Skeletal muscle cell (primary cell): Measurements from ENCODE around the gene NEU1.
"Not testable (repeated sequence)": the region's sequence is repeated elsewhere in the genome, so short reads cannot be mapped to it uniquely, and the experiment has no call there.

Experiments used
- DNase-seq: peaks from one replicate; pipeline ENCODE4 v3.0.0-alpha.2; 2010; ENCODE audit warnings: low read depth
- H3K4me3 ChIP-seq: 2 replicates; pipeline ENCODE4 v1.5.1; 2011; ENCODE audit warnings: low read depth, mild to moderate bottlenecking, control low read depth, low read length, moderate library complexity

The NEU1 gene

DNA sequence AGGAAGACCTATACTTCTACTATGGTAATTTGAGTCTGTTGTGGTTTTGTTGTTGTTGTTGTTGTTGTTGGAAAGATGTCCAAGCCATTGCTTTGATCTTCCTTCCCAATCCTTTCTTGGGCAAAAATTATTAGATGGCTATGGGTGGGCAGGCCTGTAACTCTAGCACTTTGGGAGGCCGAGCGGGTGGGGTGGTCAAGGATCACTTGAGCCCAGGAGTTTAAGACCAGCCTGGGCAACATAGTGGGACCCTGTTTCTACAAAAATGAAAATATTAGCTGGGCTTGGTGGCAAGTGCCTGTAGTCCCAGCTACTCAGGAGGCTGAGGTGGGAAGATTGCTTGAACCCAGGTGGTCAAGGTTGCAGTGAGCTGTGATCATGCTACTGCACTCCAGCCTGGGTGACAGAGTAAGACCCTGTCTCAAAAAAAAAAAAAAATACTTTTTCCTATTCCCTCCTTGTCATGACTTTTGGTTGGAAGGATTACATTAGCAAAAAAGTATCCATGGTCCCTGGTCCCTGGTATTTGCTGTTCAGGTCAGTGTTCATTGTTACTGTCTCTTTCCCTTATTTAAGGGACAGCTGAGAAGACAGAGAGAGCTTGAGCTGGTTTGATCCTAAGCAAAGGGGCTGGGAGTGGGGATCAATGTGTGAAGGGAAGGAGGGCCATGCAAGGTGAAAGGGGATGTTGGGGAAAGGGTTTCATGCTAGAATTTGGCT lies 11.7 kb downstream of the NEU1 start:
- no peak for DNase-seq

DNA sequence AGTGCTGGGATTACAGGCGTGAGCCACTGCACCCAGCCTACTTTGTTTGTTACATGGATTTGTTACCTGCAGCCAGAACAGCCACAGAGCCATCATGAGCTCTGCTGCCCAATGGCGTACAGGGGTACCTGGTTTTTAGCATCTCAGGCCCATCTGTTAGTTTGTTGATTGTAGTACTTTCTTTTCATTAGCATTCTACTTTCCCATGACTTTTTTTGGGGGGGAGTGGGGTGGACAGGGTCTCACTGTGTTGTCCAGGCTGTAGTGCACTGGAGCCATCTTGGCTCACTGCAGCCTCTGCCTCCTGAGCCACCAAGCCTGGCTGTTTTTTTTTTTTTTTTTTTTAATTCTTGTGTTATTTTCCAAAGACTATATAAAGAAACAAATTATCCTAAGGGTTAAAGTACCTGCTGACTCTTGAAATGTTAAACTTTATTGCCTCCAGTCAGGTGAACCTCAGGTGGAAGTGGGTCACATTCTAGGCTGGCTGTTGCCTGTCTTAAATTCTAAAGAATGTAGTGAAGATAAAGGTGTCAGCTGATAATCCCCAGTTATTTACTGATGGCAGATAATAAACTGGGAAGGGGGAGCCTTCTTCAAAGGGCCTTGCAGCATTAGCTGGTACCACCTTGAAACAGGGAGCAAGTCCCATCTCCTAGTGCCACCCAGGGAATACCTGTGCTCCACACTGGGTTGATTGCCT lies 15.2 kb downstream of the NEU1 start:
- H3K4me3 ChIP-seq: no peak overlapping the region
- DNase-seq: no peak

More for the DNA sequence above, 11.7 kb downstream of the NEU1 start:
- no peak overlapping the region for H3K4me3 ChIP-seq

DNA sequence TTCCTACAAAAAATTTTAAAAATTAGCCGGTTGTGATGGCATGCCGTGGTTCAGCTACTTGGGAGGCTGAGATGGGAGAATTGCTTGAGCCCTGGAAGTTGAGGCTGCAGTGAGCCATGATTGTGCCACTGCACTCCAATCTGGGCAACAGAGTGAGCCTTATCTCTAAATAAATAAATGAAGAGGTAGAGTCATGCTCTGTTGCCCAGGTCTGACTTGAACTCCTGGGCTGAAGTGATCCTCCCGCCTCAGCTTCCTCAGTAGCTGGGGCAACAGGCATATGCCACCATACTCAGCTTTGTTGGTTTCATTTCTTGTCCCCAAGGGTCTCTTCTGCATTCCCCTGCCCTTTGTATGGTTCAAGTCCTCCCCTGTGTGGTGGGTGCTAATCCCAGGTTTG lies 18.1 kb downstream of the NEU1 start:
- no peak overlapping the region for H3K4me3 ChIP-seq
- no peak for DNase-seq

DNA sequence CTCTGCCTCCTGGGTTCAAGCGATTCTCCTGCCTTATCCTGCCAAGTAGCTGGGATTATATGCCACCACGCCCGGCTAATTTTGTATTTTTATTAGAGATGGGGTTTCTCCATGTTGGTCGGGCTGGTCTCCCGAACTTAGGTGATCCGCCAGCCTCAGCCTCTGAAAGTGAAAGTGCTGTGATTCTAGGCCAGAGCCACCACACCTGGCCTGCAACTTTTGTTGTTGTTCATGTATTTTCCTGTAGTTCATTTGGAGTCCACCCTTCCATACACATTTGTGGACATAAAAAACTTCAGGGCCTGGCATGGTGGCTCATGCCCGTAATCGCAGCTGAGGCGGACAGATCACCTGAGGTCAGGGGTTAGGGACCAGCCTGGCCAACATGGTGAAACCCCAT lies 20.6 kb downstream of the NEU1 start:
- DNase-seq: no peak
- no peak overlapping the region for H3K4me3 ChIP-seq

DNA sequence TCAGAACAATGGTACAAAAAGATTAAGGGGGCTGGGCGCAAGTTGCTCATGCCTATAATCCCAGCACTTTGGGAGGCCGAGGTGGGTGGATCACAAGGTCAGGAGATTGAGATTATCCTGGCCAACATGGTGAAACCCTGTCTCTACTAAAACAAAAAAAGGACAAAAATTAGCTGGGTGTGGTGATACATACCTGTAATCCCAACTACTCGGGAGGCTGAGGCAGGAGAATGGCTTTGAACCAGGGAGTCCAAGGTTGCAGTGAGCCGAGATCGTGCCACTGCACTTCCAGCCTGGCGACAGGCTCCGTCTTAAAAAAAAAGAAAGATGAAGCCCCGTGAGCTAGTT lies 22.9 kb downstream of the NEU1 start:
- not testable (repeated sequence) for H3K4me3 ChIP-seq, DNase-seq

DNA sequence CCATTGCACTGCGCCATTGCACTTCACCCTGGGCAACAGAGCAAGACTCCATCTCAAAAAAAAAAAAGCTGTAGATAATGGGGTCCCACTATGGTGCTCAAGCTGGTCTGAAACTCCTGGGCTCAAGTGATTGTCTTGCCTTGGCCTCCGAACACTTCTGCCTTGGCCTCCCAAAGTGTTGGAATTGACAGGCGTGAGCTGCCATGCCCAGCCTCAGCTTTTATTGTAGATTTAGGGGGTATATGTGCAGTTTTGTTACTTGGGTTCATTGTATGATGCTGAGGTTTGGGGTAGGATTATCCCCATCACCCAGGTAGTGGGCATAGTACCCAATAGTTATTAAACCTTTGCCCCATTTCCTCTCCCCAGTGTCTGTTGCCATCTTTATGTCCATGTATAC lies 23.7 kb downstream of the NEU1 start:
- DNase-seq: no peak
- H3K4me3 ChIP-seq: no peak overlapping the region

DNA sequence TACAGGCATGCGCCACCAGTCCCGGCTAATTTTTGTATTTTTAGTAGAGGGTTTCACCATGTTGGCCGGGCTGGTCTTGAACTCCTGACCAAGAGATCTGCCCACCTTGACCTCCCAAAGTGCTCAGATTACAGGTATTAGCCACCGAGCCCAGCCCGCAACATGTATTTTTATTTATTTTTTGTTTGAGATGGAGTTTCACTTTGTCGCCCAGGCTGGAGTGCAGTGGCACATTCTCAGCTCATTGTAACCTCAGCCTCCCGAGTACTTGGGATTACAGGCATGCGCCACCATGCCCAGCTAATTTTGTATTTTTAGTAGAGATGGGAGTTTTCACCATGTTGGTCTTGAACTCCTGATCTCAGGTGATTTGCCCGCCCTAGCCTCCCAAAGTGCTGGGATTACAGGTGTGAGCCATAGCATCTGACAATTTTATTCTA lies 24.5 kb downstream of the NEU1 start:
- not testable (repeated sequence) for H3K4me3 ChIP-seq, DNase-seq

DNA sequence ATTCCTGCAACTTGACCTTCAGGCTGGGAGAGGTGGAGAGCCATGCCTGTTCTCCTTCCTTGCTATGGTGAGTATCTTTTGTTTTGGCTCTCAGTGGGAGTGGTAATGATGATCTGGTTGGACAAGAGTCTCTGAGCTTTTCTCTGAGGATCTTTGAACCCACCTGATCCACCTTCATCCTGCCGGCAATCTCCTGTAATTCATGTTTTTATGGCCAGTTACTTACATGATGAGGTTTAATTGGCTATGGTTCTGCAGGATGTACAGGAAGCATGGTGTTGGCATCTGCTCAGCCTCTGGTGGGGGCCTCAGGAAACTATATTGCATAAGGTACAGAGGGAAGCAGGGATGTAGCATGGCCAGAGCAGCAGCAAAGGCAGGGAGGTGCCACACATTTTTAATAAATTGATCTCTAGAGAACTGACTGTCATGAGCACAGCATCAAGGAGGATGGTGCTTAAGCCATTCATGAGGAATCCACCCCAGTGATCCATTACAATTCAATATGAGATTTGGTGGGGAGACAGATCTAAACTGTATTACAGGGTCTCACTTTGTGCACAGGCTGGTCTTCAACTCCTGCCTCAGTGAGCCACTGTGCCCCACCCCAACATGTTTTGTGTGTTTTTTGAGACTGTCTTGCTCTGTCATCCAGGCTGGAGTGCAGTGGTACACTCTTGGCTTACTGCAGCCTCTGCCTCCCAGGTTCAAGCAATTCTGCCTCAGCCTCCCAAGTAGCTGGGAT lies 25.1 kb downstream of the NEU1 start:
- H3K4me3 ChIP-seq: peak overlapping the region; percentile 89
- DNase-seq: no peak

DNA sequence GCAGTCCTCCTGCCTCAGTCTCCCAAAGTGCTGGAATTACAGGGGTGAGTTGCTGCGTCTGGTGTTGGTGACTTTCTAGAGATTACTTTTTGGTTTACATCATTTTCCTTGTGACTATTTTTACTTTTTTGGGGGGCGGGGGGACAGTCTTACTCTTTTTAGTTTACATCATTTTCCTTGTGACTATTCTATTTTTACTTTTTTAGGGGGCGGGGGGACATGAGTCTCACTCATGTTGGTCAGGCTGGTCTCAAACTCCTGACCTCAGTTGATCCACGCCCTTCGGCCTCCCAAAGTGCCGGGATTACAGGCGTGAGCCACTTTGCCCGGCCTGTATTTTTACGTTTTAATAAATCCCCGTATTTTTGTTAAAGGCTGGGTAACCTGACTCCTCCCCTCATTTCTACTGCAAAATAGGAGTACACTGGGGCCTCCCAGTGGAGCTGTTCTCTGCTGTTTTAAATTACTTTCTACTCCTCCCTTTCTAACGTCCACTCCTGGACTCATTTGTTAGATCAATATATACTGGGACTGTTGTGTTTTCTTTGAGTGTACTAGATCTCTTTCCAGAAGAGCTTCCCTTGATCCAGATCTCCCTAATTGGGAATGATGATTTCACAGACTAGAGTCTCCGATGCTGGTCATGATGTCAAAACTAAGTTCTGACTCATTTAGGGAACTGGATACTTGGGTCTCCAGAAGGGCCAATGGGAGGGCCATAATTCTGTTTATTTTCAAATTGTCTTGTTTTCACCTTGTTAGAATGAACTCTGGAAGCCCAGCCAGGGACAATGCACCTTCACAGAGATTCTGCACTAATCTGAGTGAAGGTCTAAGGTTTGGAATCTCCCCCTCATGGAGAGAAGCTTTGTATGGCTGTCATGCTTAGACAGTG lies 25.9 kb downstream of the NEU1 start:
- DNase-seq: no peak

DNA sequence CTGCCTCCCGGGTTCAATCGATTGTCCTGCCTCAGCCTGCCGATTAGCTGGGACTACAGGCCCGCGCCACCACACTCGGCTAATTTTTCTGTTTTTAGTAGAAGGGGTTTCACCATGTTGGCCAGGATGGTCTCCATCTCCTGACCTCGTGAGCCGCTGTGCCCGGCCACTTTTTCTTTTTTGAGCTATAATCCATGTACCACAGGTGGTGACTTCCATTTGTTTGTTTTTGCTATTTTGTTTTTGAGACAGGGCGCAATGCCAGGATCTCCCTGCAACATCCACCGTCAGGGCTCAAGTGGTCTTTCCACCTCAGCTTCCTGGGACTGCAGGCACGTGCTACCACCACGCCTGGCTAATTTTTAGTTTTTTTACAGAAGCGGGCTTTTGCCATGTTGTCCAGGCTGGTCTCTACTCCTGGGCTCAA lies 26.6 kb downstream of the NEU1 start:
- peak overlapping the region; percentile 89 for H3K4me3 ChIP-seq
- no peak for DNase-seq

More for the DNA sequence above, 25.9 kb downstream of the NEU1 start:
- peak overlapping the region; percentile 89 for H3K4me3 ChIP-seq

DNA sequence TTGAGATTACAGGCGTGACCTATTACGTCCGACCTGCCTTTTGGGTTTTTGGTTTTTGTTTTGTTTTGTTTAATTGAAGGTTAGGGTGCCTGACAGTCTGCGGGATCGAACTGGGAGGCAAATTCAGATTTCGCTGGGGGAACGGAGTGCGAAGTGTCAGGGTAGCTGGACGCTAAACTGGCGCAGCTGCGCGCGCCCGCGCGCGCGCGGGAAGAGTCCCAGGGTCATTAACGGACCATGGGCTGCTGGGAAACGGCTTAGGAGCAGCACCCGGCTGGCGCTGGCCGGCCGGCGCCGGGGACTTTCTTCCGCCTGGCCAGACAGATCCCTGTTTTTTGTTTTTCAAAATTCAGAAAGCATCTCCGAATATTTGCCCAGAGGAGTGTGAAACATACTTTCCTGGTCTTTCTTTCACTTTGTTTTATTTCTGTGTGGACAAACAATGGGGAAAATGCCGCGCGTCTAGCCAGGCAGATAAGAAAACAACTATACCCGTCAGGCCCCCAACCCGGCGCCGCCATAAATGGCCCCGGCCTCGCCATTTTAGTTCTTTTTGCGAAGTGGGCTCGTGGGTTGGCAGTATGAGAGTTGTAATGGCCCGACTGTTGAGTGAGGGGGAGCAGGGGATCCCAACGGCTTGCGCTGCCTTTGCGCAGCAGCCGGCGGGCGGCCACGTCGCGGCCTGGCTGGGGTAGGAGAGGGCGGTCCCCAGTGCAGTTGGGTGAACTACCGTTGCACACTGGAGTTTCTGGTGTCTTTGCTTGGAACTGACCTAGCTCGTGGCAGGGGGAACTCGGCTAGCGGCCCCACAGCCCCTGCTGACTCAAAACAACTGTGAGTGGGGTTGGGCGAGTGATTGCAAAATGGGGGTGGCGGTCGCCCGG lies 28.0 kb downstream of the NEU1 start:
- peak; percentile 55 for DNase-seq
- peak overlapping the region; percentile 89 for H3K4me3 ChIP-seq

DNA sequence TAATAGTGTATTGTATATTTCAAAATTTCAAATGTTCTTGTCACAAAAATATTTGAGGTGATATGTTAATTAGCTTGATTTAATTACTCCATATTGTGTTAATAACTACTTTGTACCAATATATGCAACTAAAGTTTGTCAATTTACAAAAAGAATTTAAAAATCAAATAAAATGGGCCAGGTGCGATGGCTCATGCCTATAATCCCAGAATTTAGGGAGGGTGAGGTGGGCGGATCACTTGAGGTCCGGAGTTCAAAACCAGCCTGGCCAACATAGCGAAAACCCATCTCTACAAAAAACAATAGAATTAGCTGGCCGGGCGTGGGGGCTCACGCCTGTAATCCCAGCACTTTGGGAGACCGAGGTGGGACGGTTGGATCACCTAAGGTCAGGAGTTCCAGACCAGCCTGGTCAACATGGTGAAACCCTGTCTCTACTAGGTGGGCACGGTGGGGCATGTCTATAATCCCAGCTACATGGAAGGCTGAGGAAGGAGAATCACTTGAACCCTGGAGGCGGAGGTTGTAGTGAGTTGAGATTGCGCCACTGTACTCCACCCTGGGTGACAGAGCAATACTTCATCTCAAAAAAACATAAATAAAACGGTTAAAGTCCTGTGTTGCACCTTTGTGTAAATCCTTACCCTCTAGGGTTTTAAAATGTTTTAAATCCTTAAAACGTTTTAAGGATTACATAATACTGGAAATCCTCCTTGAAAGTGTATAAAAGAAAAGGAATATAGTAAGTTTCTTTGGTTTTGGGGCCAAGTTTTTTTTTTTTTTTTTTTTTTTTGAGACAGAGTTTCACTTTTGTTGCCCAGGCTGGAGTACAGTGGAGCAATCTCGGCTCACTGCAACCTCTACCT lies 31.0 kb downstream of the NEU1 start:
- H3K4me3 ChIP-seq: peak overlapping the region; percentile 55

DNA sequence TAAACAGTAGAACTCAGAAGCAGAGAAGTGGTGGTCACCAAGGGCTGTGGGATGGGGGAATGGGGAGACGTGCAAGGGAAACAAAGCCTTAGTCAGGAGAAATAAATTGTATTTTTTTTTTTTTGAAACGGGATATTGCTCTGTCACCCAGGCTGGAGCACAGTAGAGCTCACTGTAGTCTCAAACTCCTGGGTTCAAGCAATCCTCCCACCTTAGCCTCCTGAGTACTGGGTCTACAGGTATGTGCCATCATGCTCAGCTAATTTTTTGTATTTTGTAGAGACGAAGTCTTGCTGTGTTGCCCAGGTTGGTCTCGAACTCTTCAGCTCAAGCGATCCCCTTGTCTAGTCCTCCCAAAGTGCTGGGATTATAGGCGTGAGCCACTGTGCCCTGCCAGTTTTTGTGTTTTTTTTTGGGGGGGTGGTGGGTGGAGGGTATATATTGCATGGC lies 31.7 kb downstream of the NEU1 start:
- H3K4me3 ChIP-seq: peak overlapping the region; percentile 55

More for the DNA sequence above, 31.0 kb downstream of the NEU1 start:
- DNase-seq: no peak

DNA sequence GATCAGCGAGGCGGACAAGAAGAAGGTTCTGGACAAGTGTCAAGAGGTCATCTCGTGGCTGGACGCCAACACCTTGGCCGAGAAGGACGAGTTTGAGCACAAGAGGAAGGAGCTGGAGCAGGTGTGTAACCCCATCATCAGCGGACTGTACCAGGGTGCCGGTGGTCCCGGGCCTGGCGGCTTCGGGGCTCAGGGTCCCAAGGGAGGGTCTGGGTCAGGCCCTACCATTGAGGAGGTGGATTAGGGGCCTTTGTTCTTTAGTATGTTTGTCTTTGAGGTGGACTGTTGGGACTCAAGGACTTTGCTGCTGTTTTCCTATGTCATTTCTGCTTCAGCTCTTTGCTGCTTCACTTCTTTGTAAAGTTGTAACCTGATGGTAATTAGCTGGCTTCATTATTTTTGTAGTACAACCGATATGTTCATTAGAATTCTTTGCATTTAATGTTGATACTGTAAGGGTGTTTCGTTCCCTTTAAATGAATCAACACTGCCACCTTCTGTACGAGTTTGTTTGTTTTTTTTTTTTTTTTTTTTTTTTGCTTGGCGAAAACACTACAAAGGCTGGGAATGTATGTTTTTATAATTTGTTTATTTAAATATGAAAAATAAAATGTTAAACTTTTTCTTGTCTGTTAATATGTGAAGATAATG lies 32.9 kb downstream of the NEU1 start:
- DNase-seq: no peak
- H3K4me3 ChIP-seq: peak overlapping the region; percentile 55

More for the DNA sequence above, 31.7 kb downstream of the NEU1 start:
- DNase-seq: no peak

DNA sequence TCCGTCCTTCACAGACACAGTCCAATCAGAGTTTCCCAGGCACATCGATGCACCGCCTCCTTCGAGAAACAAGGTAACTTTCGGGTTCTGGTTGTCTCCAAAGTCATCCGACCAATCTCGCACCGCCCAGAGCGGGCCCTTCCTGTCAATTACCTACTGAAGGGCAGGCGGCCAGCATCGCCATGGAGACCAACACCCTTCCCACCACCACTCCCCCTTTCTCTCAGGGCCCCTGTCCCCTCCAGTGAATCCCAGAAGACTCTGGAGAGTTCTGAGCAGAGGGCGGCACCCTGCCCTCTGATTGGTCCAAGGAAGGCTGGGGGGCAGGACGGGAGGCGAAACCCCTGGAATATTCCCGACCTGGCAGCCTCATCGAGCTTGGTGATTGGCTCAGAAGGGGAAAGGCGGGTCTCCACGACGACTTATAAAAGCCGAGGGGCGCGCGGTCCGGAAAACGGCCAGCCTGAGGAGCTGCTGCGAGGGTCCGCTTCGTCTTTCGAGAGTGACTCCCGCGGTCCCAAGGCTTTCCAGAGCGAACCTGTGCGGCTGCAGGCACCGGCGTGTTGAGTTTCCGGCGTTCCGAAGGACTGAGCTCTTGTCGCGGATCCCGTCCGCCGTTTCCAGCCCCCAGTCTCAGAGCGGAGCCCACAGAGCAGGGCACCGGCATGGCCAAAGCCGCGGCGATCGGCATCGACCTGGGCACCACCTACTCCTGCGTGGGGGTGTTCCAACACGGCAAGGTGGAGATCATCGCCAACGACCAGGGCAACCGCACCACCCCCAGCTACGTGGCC lies 35.1 kb downstream of the NEU1 start, which contains the start of gene HSPA1B:
Gene HSPA1B, plus strand, starts transcription at position 453 of the 794 bp plus-strand sequence. Its CDS starts 213 bp downstream, at position 666.
- peak within 1 kb of the TSS; percentile 69 for H3K4me3 ChIP-seq
- DNase-seq: peak; percentile 99

DNA sequence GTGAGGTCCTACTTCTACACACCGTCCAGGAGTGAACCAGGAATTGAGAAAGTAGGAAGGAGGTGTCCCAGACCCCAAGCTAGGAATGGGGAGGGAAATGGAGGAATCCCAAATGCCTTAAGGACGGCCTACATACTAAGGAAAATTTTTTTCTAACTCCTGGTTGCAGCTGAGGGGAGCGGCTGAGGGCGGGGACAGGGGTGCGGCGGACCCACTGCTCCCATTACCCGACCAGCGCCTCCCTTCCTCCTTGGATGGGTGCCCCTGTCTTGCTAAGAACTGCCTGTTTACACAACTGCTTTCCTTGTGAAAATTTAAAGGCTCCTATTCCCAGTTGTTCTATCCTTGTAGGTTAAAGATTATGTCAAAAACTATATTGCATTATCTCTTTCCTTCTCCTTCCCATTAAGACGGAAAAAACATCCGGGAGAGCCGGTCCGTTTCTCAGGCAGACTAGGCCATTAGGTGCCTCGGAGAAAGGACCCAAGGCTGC lies 35.8 kb downstream of the NEU1 start:
- peak overlapping the region; percentile 69 for H3K4me3 ChIP-seq
- peak; percentile 47 for DNase-seq
